Natural killer cell (primary cell): ENCODE data around the gene L3MBTL3. TPM values are rescaled to one million over a fixed set of nuclear protein-coding genes. Genes with fewer than 3 reads are reported as not detected.
"Not testable (repeated sequence)": the region's sequence is repeated elsewhere in the genome, so short reads cannot be mapped to it uniquely, and the experiment has no call there.

ENCODE experiments used
- ATAC-seq, 3 donors: fragments of 150-1000 bp in 2 of 3; fragments of 200-7000 bp in 1 of 3; cut with Tn5 transposase; 1 replicate in 1 of 3; 2 replicates in 2 of 3; pipeline ENCODE4 v1.10.0; 2021; ENCODE audit warnings: mild to moderate bottlenecking in 2 of 3, moderate library complexity in 2 of 3
- DNase-seq, 2 donors: peaks; one replicate each; pipeline versions ENCODE4 v3.0.0 to v3.0.0-alpha.2; 2013 to 2021; ENCODE audit warnings: mixed read lengths in 1 of 2
- H3K27ac ChIP-seq: one replicate; pipeline ENCODE4 v1.5.1; 2013; ENCODE audit warnings: mild to moderate bottlenecking, low read length
- H3K27me3 ChIP-seq: one replicate; pipeline ENCODE4 v1.6.1; 2013; ENCODE audit warnings: low read length; ENCODE audit not compliant: control insufficient read depth, insufficient read depth
- H3K36me3 ChIP-seq: one replicate; pipeline ENCODE4 v1.6.1; 2013; ENCODE audit warnings: low read length; ENCODE audit not compliant: control insufficient read depth, insufficient read depth
- H3K4me1 ChIP-seq: one replicate; pipeline ENCODE4 v1.6.1; 2013; ENCODE audit warnings: low read length; ENCODE audit not compliant: control insufficient read depth, insufficient read depth
- H3K4me3 ChIP-seq: one replicate; pipeline ENCODE4 v1.5.1; 2013; ENCODE audit warnings: low read length
- H3K9me3 ChIP-seq: one replicate; pipeline ENCODE4 v1.6.1; 2013; ENCODE audit warnings: low read length; ENCODE audit not compliant: control insufficient read depth, insufficient read depth
- H3K27ac Mint-ChIP-seq, 2 donors: one replicate each; pipeline ENCODE4 v1.8.0; 2022; ENCODE audit warnings: mild to moderate bottlenecking in 2 of 2, mixed read lengths in 2 of 2, moderate library complexity in 1 of 2
- H3K27me3 Mint-ChIP-seq, 2 donors: one replicate each; pipeline ENCODE4 v1.8.0; 2022; ENCODE audit warnings: low read depth in 2 of 2, mixed read lengths in 2 of 2
- H3K36me3 Mint-ChIP-seq: one replicate; pipeline ENCODE4 v1.8.0; 2022; ENCODE audit warnings: mixed read lengths
- H3K4me1 Mint-ChIP-seq, 2 donors: one replicate each; pipeline ENCODE4 v1.8.0; 2022; ENCODE audit warnings: mixed read lengths in 2 of 2
- H3K4me3 Mint-ChIP-seq: one replicate; pipeline ENCODE4 v1.8.0; 2022; ENCODE audit warnings: mild to moderate bottlenecking, moderate library complexity, mixed read lengths
- H3K9me3 Mint-ChIP-seq, 2 donors: one replicate each; pipeline ENCODE4 v1.8.0; 2022; ENCODE audit warnings: mixed read lengths in 2 of 2
- CTCF ChIP-seq: fragments of 200-600 bp; IDR thresholded peaks from one replicate; pipeline ENCODE4 v1.8.0; 2022; ENCODE audit warnings: antibody characterized with exemption
- WGBS: methylation state at CpG from one replicate; pipeline ENCODE4 v1.1.7; 2013; ENCODE audit warnings: missing lambda C conversion rate; ENCODE audit not compliant: insufficient coverage; 5-methylcytosine and 5-hydroxymethylcytosine counted together
- intact Hi-C: fragments of 100-400 bp; cut with micrococcal nuclease; formaldehyde crosslinking; loops from one replicate; pipeline ENCODE4 v1.14.2; 2022
- total RNA-seq, 4 donors: library from RNA; stranded (reverse); fragments of 120-200 nt in 1 of 4; gene quantifications; one replicate each; pipeline versions ENCODE4 v1.2.3 to v1.2.4, GENCODE V29; 2013 to 2022

The L3MBTL3 gene
- total RNA-seq, 3 donors from 2014 or later (not counting 1 experiment from before 2014, with no cell fraction given): 24.1 to 42.4 (median 27.5) TPM

- Histone ChIP-seq H3K4me1 (no peaks in the 10 kb centered on the region), H3K9me3 (no peaks in the 10 kb centered on the region), H3K27ac (no peak overlapping the region), H3K27me3 (no peaks in the 10 kb centered on the region), H3K36me3 (peaks cover 4% of the 10 kb centered on the region), H3K4me3 (no peak overlapping the region)
- TF ChIP-seq CTCF: no peak
- no peak for ATAC-seq
- no peak for DNase-seq
- intact Hi-C loops: no loop called here
- Mint-ChIP-seq H3K27me3 (no peaks in the 10 kb centered on the region), H3K9me3 (peaks cover 0 to 6% of the 10 kb centered on the region in 2 donors), H3K36me3 (peaks cover 13% of the 10 kb centered on the region), H3K4me3 (no peak overlapping the region), H3K4me1 (peaks cover 34 to 37% of the 10 kb centered on the region in 2 donors), H3K27ac (no peak overlapping the region)
- 100% methylated on average over 1 of the region's 1 CpG for WGBS
Measured at GRCh38 chr6:130111031-130111430, 92.7 kb downstream of the L3MBTL3 start.

GRCh38 chr6:130113201-130113710 is 94.9 kb downstream of the L3MBTL3 start:
- 100% methylated on average over 1 of the region's 2 CpGs for WGBS
- Histone ChIP-seq H3K4me3 (no peak overlapping the region), H3K27me3 (no peaks in the 10 kb centered on the region), H3K9me3 (no peaks in the 10 kb centered on the region), H3K27ac (no peak overlapping the region), H3K36me3 (peaks cover 3% of the 10 kb centered on the region), H3K4me1 (peaks cover 3% of the 10 kb centered on the region)
- Mint-ChIP-seq H3K9me3 (peaks cover 0 to 6% of the 10 kb centered on the region in 2 donors), H3K27ac (no peak overlapping the region), H3K4me3 (no peak overlapping the region), H3K27me3 (no peaks in the 10 kb centered on the region), H3K36me3 (peaks cover 14% of the 10 kb centered on the region), H3K4me1 (peaks cover 22 to 23% of the 10 kb centered on the region in 2 donors)
- ATAC-seq: no peak
- intact Hi-C loops: no loop called here
- TF ChIP-seq CTCF: no peak
- DNase-seq: no peak

- H3K36me3 Mint-ChIP-seq: peaks cover 15% of the 10 kb centered on the region
- peaks cover 3% of the 10 kb centered on the region for H3K4me1 ChIP-seq
- H3K36me3 ChIP-seq: peaks cover 3% of the 10 kb centered on the region
- no peaks in the 10 kb centered on the region for H3K27me3 Mint-ChIP-seq
- peaks cover 0 to 3% of the 10 kb centered on the region in 2 donors for H3K9me3 Mint-ChIP-seq
- H3K4me3 Mint-ChIP-seq: no peak overlapping the region
- no peaks in the 10 kb centered on the region for H3K27me3 ChIP-seq
- no peak for ATAC-seq
- intact Hi-C loops: no loop called here
- no peak for TF ChIP-seq CTCF
- no peaks in the 10 kb centered on the region for H3K9me3 ChIP-seq
- no peak for DNase-seq
- peak overlapping the region; percentile 63 for H3K27ac ChIP-seq
- no peak overlapping the region for H3K27ac Mint-ChIP-seq
- peaks cover 7 to 13% of the 10 kb centered on the region in 2 donors for H3K4me1 Mint-ChIP-seq
- H3K4me3 ChIP-seq: no peak overlapping the region
- 71% methylated on average over 5 of the region's 6 CpGs for WGBS
Measured at GRCh38 chr6:130115036-130115435, 96.7 kb downstream of the L3MBTL3 start.

- 82% methylated on average over 3 of the region's 4 CpGs for WGBS
- Mint-ChIP-seq H3K9me3 (no peaks in the 10 kb centered on the region), H3K4me1 (peaks cover 0 to 4% of the 10 kb centered on the region in 2 donors), H3K4me3 (no peak overlapping the region), H3K27ac (no peak overlapping the region), H3K27me3 (no peaks in the 10 kb centered on the region), H3K36me3 (peaks cover 6% of the 10 kb centered on the region)
- DNase-seq (no peak), ATAC-seq (no peak)
- no peak for TF ChIP-seq CTCF
- Histone ChIP-seq H3K27ac (no peak overlapping the region), H3K4me3 (no peak overlapping the region), H3K9me3 (no peaks in the 10 kb centered on the region), H3K4me1 (peaks cover 3% of the 10 kb centered on the region), H3K36me3 (peaks cover 3% of the 10 kb centered on the region), H3K27me3 (no peaks in the 10 kb centered on the region)
- intact Hi-C loops: no loop called here
Measured at GRCh38 chr6:130116273-130116672, 97.9 kb downstream of the L3MBTL3 start.

- H3K4me3 Mint-ChIP-seq, H3K27me3 Mint-ChIP-seq, ATAC-seq, H3K4me1 Mint-ChIP-seq, H3K4me3 ChIP-seq, H3K27ac Mint-ChIP-seq, H3K4me1 ChIP-seq, intact Hi-C loops, H3K36me3 Mint-ChIP-seq, H3K36me3 ChIP-seq, H3K27ac ChIP-seq, H3K9me3 Mint-ChIP-seq, DNase-seq, H3K27me3 ChIP-seq, H3K9me3 ChIP-seq: not testable (repeated sequence)
- 100% methylated on average over 1 of the region's 4 CpGs for WGBS
Measured at GRCh38 chr6:130117187-130117701, 98.9 kb downstream of the L3MBTL3 start.
